HG03575 (cell line): ENCODE data around the gene PLEKHH2.
"Not testable (repeated sequence)": the region's sequence is repeated elsewhere in the genome, so short reads cannot be mapped to it uniquely, and the experiment has no call there.

ENCODE experiments used
- ATAC-seq: cut with Tn5 transposase; IDR thresholded peaks from one replicate; pipeline ENCODE4 v1.9.1; 2021; ENCODE audit not compliant: unreplicated experiment, insufficient number of reproducible peaks, low FRiP score; ENCODE audit errors: extremely low read depth

Gene PLEKHH2

DNA sequence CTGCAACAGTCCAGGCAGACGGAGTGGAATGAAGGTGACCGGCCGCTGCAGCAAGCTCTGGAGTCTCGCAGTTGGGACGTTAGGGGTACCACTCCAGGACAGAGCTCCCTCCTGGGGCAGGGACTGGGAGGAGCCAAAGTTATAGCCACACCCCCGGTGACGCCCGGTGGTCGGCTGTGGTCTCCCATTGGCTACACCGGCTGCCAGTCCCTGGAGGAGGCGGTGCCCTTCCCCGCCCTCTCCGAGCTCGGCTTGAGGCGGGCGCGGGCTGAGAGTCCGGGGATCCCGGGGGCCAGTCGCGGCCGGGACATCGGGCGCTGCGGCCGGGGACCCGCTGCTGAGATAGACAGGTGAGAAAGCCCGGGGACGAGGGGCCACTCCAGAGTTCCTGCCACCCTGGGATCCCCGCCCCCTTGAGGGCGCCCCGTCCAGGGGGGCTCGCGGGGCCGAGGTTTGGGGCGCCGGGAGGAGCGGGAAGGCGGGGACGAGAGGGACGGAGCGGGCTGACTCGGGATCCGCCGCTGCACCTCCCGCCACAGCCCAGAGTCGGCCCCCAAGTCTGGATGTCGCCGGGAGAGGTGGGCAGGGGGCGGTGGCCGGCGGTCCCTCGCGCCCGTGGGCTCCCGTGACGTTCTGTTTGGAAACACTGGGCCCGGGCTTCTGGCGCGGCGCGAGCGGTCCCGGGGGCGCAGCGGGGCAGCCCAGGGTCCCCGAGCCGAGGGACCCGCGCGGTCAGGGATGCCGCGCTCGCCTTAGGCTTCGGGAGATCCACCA lies at the start of gene PLEKHH2:
PLEKHH2 (plus strand) TSS at position 231 of the 774 bp plus-strand sequence. CDS start 7,414 bp downstream, outside the sequence.
- ATAC-seq, result no peak

DNA sequence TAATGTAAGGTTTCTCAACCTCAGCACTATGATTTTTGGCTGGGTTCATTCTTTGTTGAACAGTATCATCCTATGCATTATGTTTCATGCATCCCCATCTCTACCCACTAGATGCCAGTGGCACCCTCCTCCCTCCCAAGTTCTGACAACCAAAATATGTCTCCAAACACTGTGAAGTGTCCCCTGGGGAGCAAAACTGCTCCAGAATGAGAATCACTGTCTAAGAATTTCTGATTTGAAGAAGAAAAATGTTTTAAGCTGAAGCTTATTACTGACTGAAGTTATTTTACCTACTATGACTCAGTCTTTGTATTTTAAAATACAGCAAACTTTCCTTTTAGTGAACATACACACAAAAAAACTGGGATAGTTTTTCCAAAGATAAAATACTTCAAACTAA lies 44.6 kb upstream of the PLEKHH2 start:
- no peak for ATAC-seq

DNA sequence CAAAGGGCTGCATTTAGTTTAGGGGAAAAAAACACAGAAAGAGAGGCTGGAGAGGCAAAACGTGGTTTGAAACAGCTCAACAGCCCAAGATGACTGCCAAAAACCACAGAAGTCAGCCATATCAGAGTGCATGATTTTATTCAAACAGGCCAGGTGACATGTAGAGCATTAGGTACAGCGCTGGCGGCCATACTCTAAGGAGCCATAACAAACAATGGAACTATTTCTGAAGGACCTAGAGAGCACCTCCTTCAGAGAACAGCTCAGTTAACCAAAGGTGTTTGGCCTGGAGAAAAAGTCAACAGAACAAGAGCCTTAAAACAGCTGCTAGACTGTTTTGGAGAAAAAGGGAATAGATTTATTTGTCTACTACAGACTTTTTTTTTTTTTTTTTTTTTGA lies 43.8 kb upstream of the PLEKHH2 start:
- no peak for ATAC-seq

DNA sequence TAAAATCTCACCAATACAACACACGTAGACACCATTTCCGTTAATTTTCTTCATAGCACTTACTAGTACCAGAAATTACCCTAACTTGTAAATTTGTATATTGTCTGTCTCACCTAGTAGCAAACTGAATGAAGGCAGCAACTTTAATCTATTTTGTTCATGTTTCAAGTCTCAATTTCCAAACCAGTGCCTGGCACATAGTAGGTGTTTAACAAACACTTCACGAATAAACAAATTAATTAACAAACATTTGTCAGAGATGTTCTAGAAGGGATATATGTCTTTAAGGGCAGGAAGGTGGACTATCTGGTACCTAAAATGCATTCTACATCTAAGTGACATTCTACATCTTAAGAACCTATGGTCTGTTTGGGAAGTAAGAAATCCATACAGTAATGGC lies 42.2 kb upstream of the PLEKHH2 start:
- ATAC-seq, result no peak

DNA sequence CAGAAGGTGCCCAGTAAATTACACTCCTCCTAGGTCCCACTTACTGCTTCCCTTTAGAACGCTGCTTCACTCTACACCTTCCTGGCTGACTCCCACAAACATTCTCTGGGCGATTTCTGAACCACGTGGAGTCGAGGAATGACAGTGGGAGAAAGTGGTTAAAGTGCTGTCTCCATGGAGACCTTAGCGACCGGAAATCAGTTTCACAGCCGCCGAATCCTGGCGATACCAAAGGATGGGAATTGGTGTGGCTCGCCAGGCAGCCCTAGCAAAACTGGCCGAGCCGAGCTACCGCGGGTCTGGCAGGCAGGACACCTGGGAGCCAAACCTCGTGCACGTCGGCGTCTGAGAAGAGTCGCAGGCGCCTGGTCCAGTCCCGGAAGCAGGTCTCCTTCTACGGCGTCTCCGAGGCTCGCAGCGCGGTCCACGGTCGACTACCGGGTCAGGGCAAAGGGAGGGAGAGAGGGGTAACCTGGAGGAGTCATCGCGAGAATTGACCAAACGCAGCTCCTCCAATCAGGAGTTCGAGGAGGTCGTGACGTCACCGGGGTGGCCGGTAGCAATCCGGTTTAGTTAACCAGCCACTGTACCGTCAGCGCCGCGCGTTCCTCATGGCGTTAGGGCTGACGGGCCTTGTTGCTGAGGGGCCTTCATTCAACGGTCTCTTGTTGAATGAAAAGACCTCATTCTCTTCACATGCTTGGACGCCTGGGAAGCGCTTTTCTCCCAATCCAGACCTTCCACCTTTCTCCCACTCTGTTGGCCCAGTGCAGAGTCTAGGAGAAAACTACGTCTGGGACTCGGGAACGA lies 41.3 kb upstream of the PLEKHH2 start, which contains the start of gene THADA:
THADA (minus strand) TSS at position 436 of the 810 bp plus-strand sequence. CDS start 3,646 bp downstream, outside the sequence.
- peak; percentile 92 for ATAC-seq

DNA sequence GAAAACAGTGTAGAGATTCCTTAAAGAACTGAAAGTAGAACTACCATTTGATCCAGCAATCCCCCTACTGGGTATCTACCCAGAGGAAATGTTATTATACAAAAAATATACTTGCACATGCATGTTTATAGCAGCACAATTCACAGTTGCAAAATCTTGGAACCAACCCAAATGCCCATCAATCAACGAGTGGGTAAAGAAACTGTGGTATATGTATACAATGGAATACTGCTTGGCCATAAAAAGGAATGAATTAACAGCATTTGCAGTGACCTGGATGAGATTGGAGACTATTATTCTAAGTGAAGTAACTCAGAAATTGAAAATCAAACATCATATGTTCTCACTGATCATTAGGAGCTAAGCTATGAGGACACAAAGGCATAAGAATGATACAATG lies 36.5 kb upstream of the PLEKHH2 start:
- not testable (repeated sequence) for ATAC-seq

DNA sequence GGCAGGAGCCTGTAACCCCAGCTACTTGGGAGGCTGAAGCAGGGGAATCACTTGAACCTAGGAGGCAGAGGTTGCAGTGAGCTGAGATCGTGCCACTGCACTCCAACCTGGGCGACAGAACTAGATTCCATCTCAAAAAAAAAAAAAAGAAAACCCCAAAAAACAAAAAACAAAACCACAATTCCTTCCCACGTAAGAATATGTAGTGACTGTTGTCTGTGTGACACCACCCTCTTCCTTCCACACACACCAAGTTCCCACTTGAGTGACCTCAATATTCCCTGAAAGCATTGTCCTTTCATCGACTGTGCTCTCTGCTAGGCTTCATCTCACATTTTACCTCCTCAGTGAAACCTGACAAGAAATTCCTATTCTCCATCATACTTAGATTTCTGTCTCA lies 32.4 kb upstream of the PLEKHH2 start:
- ATAC-seq, result no peak

DNA sequence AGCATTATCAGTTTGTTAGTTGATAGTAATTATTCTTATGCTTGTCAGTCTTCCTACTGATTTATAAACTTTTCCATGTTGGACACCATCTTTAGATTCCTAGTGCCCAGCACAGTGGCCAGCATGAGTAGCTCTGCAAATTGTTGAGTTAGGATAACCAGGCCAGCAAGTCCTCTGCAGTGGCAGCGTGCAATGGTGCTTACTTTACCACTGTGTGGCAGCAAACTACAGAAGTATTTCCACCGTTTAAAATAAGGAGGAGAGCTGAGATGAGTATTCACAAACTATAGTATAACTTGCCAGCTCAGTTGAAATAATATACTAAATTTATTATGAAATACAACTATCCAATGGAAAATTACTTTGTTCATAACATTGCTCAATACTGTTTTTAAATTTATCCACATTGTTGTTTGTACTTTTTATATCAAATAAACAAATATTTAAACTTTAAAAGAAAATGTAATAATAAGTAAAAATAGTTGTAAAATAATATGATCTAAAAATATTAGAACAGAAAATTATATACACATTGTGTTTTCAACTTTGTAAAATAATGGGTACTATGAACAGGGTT lies 31.9 kb upstream of the PLEKHH2 start:
- no peak for ATAC-seq

DNA sequence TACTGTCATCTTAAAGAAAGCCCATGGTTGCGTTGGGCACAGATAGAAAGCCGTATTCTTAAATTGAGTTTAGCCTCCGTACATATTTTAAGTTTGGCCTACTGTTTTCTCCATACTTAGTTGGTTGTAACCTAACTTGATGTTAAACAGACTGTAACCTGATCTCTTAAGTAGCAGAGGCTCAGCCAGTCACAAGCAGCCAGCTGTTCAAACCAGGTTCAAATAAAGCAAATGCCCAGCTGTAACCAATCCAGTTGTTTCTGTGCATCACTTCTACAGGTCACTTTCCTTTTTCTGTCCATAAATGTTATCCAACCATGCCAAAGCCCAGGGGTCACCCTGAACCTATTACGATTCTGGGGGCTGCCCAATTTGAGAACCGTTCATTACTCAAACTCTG lies 31.2 kb upstream of the PLEKHH2 start:
- ATAC-seq, result no peak

DNA sequence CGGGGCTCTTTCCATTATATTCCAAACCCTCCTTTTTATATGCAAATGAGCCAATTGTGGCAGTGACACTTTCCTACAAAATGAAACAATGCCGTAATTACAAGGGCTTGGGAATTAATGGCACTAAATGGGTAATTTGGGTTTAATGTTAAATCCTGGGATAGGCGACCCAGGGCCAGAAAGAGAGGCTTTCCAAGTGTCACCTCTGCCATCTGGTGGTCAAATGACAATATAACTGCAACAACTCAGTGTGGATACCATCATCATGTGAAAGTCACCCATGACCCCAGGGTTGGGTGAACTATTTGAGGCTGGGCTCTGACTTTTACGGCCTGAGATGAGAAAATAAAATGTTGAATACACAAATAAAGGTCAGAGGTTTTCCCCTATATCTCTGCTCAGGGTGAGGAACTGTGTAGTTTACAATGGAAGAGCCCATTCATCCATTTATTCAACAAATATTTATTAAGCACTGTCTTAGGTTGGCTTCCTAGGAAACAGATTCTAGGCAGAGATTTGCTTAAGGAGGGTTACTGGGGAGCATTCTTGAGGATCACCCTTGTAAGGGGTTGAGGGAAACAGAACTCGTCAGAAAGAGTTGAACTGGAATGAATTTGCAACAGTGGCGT lies 27.7 kb upstream of the PLEKHH2 start:
- ATAC-seq, result no peak

DNA sequence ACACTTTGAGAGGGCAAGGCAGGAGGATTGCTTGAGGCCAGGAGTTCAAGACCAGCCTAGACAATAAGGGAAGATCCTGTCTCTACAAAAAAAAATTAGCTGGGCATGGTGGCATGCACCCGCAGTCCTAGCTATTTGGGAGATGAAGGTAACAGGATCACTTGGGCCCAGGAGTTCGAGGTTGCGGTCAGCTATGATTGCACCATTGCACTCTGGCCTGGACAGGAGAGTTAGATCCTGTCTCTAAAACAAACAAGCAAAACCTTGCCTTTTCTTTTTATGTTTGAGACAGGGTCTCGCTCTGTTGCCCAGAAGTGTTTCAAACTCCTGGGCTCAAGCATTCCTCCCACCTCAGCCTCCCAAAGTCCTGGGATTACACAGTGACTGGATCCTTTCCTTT lies 26.7 kb upstream of the PLEKHH2 start:
- ATAC-seq, result no peak

DNA sequence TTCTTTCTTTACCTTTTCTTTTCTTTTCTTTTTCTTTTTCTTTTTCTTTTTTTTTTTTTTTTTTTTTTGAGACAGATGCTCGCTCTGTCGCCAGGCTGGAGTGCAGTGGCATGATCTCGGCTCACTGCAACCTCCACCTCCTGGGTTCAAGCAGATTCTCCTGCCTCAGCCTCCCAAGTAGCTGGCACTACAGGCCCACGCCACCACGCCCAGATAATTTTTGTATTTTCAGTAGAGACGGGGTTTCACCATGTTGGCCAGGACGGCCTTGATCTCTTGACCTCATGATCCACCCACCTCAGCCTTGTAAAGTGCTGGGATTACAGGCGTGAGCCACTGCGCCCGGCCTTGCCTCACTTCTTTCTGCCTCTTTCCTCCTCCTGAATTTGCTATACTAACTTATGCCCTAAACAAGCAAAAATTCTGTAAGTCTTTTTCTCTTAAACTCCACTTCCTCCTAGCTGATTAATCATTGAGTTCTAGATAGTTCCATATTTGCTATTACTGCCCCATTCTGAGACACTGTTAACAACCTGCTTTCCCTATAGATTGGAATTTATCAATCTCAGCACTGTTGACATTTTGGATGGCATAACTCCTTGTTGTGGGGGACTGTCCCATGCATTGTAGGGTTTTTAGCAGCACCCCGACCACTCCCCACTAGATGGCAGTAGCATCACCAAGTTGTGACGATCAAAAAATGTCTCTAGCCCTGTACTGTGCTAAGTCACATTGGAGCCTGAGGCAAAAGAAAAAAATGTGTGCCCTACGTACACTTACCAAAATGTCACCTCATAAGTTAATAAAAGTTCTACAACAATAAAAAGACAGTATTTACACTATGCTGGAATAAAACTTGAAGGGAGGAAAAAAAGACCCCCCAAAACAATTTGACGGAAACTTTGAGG lies 24.8 kb upstream of the PLEKHH2 start:
- no peak for ATAC-seq

DNA sequence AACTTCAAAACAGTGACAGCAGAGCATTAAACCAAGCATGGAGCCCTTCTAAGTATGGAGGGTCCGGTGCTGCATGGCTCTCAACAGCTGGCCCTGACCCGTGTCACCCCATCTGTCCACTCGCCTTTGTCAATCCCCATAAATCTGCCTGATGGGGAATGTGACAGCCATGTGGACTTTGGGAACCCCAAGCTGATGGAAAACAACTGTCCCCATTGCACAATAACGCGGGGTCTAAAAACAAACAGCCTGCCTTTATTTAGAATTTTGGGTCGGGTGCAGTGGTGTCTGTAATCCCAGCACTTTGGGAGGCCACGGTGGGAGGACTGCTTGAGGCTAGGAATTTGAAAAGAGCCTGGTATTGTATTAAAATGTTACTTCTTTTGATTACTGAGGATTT lies 24.1 kb upstream of the PLEKHH2 start:
- no peak for ATAC-seq

DNA sequence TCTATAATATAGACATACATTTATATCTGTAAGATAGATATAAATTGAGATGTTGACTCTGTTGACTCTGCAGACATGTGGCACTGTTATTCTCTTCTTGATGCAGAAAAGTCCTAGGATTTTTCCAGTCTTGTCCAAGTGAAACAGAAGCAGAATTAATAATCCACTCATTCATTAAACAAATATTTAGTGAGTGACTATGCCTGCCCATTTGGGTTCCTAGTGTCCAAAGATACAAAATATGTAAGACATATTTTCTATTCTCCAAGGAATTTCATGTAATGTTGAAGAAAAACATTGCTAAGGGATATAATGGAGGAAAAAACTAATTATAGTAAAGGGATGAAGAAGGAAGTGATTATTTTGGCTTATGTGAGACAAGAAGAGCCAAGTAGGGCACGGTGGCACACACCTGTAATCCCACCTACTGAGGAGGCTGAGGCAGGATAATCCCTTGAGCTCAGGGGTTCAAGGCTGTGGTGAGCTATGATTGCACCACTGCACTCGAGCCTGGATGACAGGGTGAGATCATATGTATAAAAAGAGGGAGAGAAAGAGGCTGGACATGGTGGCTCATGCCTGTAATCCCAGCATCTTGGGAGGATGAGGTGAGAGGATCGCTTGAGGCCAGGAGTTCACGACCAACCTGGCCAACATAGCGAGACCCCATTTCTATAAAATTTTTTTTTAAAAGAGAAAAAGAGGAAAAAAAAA lies 19.9 kb upstream of the PLEKHH2 start:
- no peak for ATAC-seq

DNA sequence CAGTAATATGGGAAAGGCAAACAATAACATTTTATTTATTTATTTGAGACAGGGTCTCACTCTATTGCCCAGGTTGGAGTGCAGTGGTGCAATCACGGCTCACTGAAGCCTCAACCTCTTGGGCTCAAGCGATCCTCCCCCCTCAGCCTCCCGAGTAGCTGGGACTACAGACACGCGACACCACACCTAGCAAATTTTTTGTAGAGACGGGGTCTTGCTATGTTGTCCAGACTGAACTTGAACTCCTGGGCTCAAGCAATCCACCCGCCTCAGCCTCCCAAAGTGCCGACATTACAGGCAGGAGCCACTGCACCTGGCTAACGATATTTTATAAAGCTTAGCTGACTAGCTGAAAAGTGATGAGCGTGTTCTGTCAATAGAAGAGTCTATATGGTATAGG lies 17.5 kb upstream of the PLEKHH2 start:
- no peak for ATAC-seq

DNA sequence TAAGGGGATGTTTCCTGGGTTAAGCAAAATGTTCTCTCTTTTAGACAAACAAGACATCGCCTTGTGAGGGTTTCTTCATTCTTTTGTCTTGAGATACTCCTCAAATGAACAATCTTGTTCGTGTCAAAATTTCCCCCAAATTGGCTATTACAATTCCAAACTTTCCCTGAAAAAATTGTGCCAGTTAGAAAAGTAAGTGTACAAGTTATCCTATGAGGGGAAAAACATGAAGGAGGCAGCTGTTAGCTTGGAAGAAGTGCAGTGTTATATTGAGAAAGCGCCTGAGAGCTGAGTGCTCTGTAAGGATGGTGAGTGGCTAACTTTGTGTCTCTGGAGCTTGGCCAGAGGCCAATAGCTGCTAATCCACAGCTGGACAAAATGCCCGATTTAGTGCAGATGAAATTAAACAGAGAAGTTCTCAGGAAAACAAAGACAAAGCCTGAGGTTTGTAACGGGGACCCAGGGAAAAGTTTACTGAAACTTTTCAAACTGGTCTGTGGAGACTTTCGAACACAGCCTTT lies 14.1 kb upstream of the PLEKHH2 start:
- ATAC-seq, result no peak

DNA sequence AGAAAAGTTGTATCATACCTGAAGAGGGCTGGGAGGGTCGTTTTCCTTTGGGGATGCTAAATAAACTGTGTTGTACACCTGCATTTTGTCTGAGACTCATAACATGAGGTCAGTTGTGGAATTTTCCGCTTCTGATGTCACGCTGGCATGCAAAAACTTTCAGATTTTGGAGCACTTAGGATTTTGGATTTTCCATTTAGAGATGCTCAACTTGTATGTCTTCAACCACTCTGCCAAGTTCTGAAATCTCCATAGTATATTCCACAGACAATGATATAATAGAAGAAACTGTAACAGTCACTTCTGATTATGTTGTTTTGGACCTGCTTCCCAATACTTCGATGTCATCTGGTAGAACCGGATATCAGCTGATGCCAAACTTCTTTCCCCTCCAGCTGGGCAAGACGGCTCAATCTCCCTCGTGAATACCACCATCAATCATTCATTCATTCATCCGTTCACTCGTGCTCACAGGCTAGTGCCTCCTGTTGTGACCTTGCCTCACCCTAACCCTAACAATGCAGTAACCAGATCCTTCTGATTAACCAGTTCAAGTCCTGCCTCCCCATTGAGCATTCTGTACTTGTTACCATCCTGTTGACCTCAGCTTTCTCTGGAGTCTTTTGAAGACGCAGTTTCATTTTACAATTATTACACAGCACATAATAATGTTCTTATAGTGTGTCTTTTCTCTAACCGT lies 5.3 kb upstream of the PLEKHH2 start:
- no peak for ATAC-seq
